GM23248 (cell line): ENCODE measurements around the gene LCNL1. TPM values are rescaled to one million over a fixed set of nuclear protein-coding genes. Genes with fewer than 3 reads are reported as not detected.

Experiments
- DNase-seq: peaks from one replicate; pipeline ENCODE4 v3.0.0-alpha.2; 2015
- H2AFZ ChIP-seq: fragments of 200-600 bp; sonication (generic); 2 replicates; pipeline ENCODE4 v1.6.1; 2016; ENCODE audit warnings: antibody characterized with exemption
- H3F3A ChIP-seq: fragments of 200-600 bp; sonication (generic); 2 replicates; pipeline ENCODE4 v1.6.1; 2016; ENCODE audit warnings: mild to moderate bottlenecking, antibody characterized with exemption, mixed run types; ENCODE audit not compliant: insufficient read depth
- H3K27ac ChIP-seq: fragments of 200-600 bp; sonication (generic); 2 replicates; pipeline ENCODE4 v1.5.1; 2016; ENCODE audit warnings: mild to moderate bottlenecking
- H3K27me3 ChIP-seq: fragments of 200-600 bp; sonication (generic); replicated peaks from 2 replicates; pipeline ENCODE4 v1.6.1; 2016; ENCODE audit warnings: mild to moderate bottlenecking; ENCODE audit not compliant: insufficient read depth
- H3K36me3 ChIP-seq: fragments of 200-600 bp; sonication (generic); 2 replicates; pipeline ENCODE4 v1.6.1; 2016; ENCODE audit warnings: low read depth, mild to moderate bottlenecking
- H3K4me1 ChIP-seq: fragments of 200-600 bp; sonication (generic); 2 replicates; pipeline ENCODE4 v1.6.1; 2016; ENCODE audit warnings: mild to moderate bottlenecking; ENCODE audit not compliant: insufficient read depth
- H3K4me2 ChIP-seq: fragments of 200-600 bp; sonication (generic); one replicate; pipeline ENCODE4 v1.6.1; 2016; ENCODE audit warnings: mild to moderate bottlenecking; ENCODE audit not compliant: unreplicated experiment
- H3K4me3 ChIP-seq: fragments of 200-600 bp; sonication (generic); 2 replicates; pipeline ENCODE4 v1.5.1; 2016; ENCODE audit warnings: mild to moderate bottlenecking
- H3K79me2 ChIP-seq: fragments of 200-600 bp; sonication (generic); 2 replicates; pipeline ENCODE4 v1.6.1; 2016; ENCODE audit warnings: mild to moderate bottlenecking; ENCODE audit not compliant: insufficient read depth
- H3K9ac ChIP-seq: fragments of 200-600 bp; sonication (generic); 2 replicates; pipeline ENCODE4 v1.6.1; 2016; ENCODE audit warnings: mild to moderate bottlenecking
- H3K9me2 ChIP-seq: fragments of 200-600 bp; sonication (generic); 2 replicates; pipeline ENCODE4 v1.6.1; 2016; ENCODE audit warnings: mixed run types, mild to moderate bottlenecking, moderate library complexity; ENCODE audit not compliant: insufficient read depth
- H3K9me3 ChIP-seq: fragments of 200-600 bp; sonication (generic); one replicate; pipeline ENCODE4 v1.6.1; 2017; ENCODE audit warnings: low read depth
- H4K20me1 ChIP-seq: fragments of 200-600 bp; sonication (generic); 2 replicates; pipeline ENCODE4 v1.6.0; 2016; ENCODE audit not compliant: insufficient read depth
- EZH2 ChIP-seq: fragments of 200-600 bp; sonication (generic); IDR thresholded peaks from 2 replicates; pipeline ENCODE4 v1.6.1; 2018; ENCODE audit warnings: antibody characterized with exemption, mild to moderate bottlenecking; ENCODE audit not compliant: insufficient read depth, poor library complexity, severe bottlenecking
- EZH2phosphoT487 ChIP-seq: fragments of 200-600 bp; sonication (generic); IDR thresholded peaks from 2 replicates; pipeline ENCODE4 v1.6.1; 2018; ENCODE audit warnings: antibody characterized with exemption, moderate library complexity, mild to moderate bottlenecking, low read depth; ENCODE audit not compliant: insufficient read depth
- WGBS, 2 experiments: methylation state at CpG; one replicate each; pipeline ENCODE4 v1.1.6; 2015 to 2017; ENCODE audit warnings: low lambda C conversion rate in 2 of 2, low coverage in 1 of 2; ENCODE audit errors: missing lambda C conversion rate in 2 of 2; 5-methylcytosine and 5-hydroxymethylcytosine counted together
- in situ Hi-C: fragments of 300-500 bp; cut with MboI; formaldehyde crosslinking; loops from 2 replicates; pipeline ENCODE4 v1.15.0; 2020
- polyA plus RNA-seq: library from polyadenylated mRNA; unstranded; fragments of >200 nt; fragmentation: Nextera tagmentation; extraction: Ambion mirVana; gene quantifications from 2 replicates; pipeline ENCODE4 v1.2.1, GENCODE V29; 2016
- total RNA-seq: library from RNA; depleted of rRNA; stranded (reverse); fragments of >200 nt; shearing (Covaris generic); gene quantifications from 2 replicates; pipeline ENCODE4 v1.2.3, GENCODE V29; 2014

LCNL1 gene
- total and polyA plus RNA-seq, 2 experiments from 2014 or later, result not detected

DNA sequence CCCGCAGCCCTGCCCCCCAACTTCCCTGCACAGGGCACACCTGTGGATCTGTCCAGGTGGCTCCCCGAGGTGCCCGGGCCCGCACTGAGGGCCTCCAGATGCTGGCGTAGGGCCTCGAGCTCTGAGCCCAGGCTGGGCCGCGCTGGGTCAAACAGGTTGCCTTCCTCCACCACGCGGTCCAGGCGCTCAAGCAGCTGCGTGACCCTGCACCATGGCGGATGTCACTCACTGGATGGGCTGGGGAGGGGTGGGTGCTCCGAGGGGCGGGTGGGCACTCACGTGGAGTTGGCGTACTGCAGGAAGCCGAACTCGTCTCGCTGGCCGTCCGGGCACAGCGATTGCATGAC, 39.8 kb downstream of the LCNL1 start:
- Histone ChIP-seq H3K4me3 (no peak overlapping the region), H3K9me3 (no peaks in the 10 kb centered on the region), H4K20me1 (no peaks in the 10 kb centered on the region), H3K9me2 (no peaks in the 10 kb centered on the region), H3K36me3 (no peaks in the 10 kb centered on the region), H3K27ac (no peak overlapping the region), H3K4me2 (no peak overlapping the region), H2AFZ (no peak overlapping the region), H3K79me2 (no peaks in the 10 kb centered on the region), H3K9ac (no peak overlapping the region), H3F3A (no peaks in the 10 kb centered on the region), H3K27me3 (no peaks in the 10 kb centered on the region), H3K4me1 (no peaks in the 10 kb centered on the region)
- in situ Hi-C loops, result no loop called here
- TF ChIP-seq EZH2, result no peak
- TF ChIP-seq EZH2phosphoT487, result no peak
- WGBS, 2 experiments, result 91 to 92% methylated on average over 20 to 22 of the region's 23 CpGs
- DNase-seq, result no peak

DNA sequence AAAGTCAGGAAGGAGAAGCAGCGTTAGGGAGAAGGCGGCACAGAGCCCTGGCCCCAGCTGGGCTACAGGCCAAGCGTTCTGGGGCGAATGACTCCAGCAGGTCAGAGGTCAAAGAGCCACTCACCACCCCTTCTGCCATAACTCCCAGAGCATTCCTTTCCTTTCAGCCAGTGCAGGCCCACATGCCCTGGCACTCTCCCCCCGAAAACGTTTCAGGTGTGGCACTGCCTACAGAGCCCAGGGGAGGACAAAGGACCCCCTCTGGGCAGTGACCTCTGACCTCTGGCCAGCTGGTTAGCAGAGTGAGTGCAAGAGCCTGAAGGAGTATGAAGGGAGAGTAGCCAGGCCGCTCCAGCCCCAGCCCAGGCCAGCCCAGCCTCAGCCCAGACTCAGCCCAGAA, 40.4 kb downstream of the LCNL1 start:
- Histone ChIP-seq H3K27ac (no peak overlapping the region), H3K27me3 (no peaks in the 10 kb centered on the region), H3K9me2 (no peaks in the 10 kb centered on the region), H3K4me3 (no peak overlapping the region), H3K4me2 (no peak overlapping the region), H3K9ac (no peak overlapping the region), H3F3A (no peaks in the 10 kb centered on the region), H4K20me1 (no peaks in the 10 kb centered on the region), H3K79me2 (no peaks in the 10 kb centered on the region), H3K4me1 (no peaks in the 10 kb centered on the region), H2AFZ (no peak overlapping the region), H3K9me3 (no peaks in the 10 kb centered on the region), H3K36me3 (no peaks in the 10 kb centered on the region)
- in situ Hi-C loops, result no loop called here
- TF ChIP-seq EZH2phosphoT487 (no peak), EZH2 (no peak)
- DNase-seq, result no peak
- WGBS, 2 experiments, result 85 to 86% methylated on average over 7 of the region's 7 CpGs

DNA sequence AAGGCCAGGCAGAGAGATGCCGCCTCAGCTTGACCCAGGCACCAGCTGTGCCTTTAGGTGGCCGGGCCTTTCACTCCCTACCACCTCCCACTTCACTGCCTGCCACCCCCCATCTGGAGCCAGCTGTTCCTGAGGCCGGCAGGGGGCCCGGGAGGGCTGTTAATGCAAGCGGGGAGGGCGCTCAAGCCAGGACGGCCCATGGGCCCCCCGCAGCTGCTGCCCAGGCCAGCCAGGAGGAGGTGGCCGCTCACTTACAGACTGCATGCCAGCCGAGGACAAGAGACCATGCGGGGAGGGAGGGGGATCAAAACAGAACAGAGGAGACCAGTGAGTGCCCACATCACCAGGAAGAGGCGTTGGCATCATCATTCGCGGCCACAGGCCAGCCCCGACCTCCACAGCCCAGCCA, 40.8 kb downstream of the LCNL1 start:
- Histone ChIP-seq H3K36me3 (no peaks in the 10 kb centered on the region), H3K9me3 (no peaks in the 10 kb centered on the region), H3K9ac (no peak overlapping the region), H3K4me1 (no peaks in the 10 kb centered on the region), H3K4me2 (no peak overlapping the region), H3K27me3 (no peaks in the 10 kb centered on the region), H4K20me1 (no peaks in the 10 kb centered on the region), H3K79me2 (no peaks in the 10 kb centered on the region), H3K4me3 (no peak overlapping the region), H2AFZ (no peak overlapping the region), H3F3A (no peaks in the 10 kb centered on the region), H3K27ac (no peak overlapping the region), H3K9me2 (no peaks in the 10 kb centered on the region)
- 90% methylated on average over 7 to 15 of the region's 15 CpGs for WGBS, 2 experiments
- DNase-seq, result no peak
- TF ChIP-seq EZH2phosphoT487 (no peak), EZH2 (no peak)
- in situ Hi-C loops, result no loop called here

DNA sequence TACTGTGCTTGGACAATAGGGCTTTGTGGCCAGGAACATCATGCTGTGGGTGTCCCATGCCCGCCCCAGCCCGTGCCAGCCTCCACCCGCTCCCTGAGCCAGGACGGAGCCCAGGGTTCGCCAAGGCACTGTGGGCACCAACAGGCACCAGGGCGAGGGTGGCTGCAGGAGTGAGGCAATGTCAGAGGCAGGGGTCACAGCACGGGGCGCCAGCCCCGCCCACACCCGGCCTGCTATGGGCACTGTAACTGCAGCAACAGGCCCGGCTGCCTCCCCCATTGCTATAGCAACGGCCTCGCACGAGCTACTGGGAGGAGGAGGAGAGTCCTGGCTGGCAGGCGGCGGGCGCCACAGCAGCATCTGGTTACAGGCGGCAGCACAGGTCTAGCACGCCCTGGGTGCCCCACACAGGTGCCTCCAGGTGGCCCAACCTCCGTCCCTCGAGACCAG, 42.7 kb downstream of the LCNL1 start:
- Histone ChIP-seq H3F3A (no peaks in the 10 kb centered on the region), H3K4me1 (no peaks in the 10 kb centered on the region), H3K4me2 (no peak overlapping the region), H3K27ac (no peak overlapping the region), H4K20me1 (no peaks in the 10 kb centered on the region), H3K9me3 (no peaks in the 10 kb centered on the region), H3K9ac (no peak overlapping the region), H3K4me3 (no peak overlapping the region), H3K9me2 (no peaks in the 10 kb centered on the region), H3K27me3 (no peaks in the 10 kb centered on the region), H3K36me3 (no peaks in the 10 kb centered on the region), H3K79me2 (no peaks in the 10 kb centered on the region), H2AFZ (no peak overlapping the region)
- no peak for DNase-seq
- in situ Hi-C loops, result no loop called here
- no peak for TF ChIP-seq EZH2phosphoT487
- TF ChIP-seq EZH2, result no peak
- WGBS, 2 experiments, result 85% methylated on average over 18 to 19 of the region's 21 CpGs

DNA sequence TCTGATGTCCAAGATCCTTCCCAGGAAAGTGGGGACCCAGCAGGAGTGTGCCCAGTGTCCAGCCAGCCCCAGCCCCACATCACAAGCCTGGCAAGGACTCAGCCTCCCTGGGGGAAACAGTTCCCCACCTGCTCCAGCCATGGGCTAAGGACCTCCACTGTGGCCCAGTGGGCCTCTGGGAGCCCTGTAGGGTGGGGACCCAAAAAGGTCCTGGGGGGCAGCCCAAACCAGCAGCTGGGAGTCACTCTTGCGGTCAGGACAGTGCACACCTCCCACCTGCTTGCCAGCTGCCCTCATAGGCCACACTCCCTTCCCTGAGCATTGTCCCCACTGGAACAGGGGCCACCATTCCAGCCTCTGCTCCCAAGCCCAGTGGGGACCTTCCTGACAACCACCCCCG, 43.6 kb downstream of the LCNL1 start:
- Histone ChIP-seq H3K27ac (no peak overlapping the region), H3K79me2 (no peaks in the 10 kb centered on the region), H3K4me3 (no peak overlapping the region), H3K4me1 (no peaks in the 10 kb centered on the region), H3K4me2 (no peak overlapping the region), H3F3A (no peaks in the 10 kb centered on the region), H3K9me2 (no peaks in the 10 kb centered on the region), H3K9ac (no peak overlapping the region), H3K27me3 (no peaks in the 10 kb centered on the region), H2AFZ (no peak overlapping the region), H3K36me3 (no peaks in the 10 kb centered on the region), H4K20me1 (no peaks in the 10 kb centered on the region), H3K9me3 (no peaks in the 10 kb centered on the region)
- DNase-seq, result no peak
- no peak for TF ChIP-seq EZH2
- in situ Hi-C loops, result no loop called here
- WGBS, 2 experiments, result 64 to 70% methylated on average over 2 of the region's 2 CpGs
